ENCODE data around the gene CHERP.
"Not testable (repeated sequence)": the region's sequence is repeated elsewhere in the genome, so short reads cannot be mapped to it uniquely, and the experiment has no call there.

The CHERP gene

GRCh38 chr19:16518483-16519229, 23.6 kb downstream of the CHERP start:
- DNase-seq = no peak

- DNase-seq = no peak
These were observed 24.2 kb downstream of the CHERP start for GRCh38 chr19:16518061-16518460.

GRCh38 chr19:16516923-16517610, 25.2 kb downstream of the CHERP start:
- DNase-seq = no peak

GRCh38 chr19:16516381-16516780, 25.9 kb downstream of the CHERP start:
- no peak for DNase-seq

- DNase-seq = no peak
These were observed 27.7 kb downstream of the CHERP start for GRCh38 chr19:16514383-16515019.

GRCh38 chr19:16512611-16513010, 29.6 kb downstream of the CHERP start:
- not testable (repeated sequence) for DNase-seq

GRCh38 chr19:16509141-16510061, 32.8 kb downstream of the CHERP start:
- DNase-seq = no peak

GRCh38 chr19:16508546-16508945, 33.7 kb downstream of the CHERP start:
- no peak for DNase-seq

- DNase-seq = no peak
These were observed 35.3 kb downstream of the CHERP start for GRCh38 chr19:16506961-16507360.

- DNase-seq = not testable (repeated sequence)
These were observed 36.1 kb downstream of the CHERP start for GRCh38 chr19:16506161-16506560.

GRCh38 chr19:16504271-16504670, 38.0 kb downstream of the CHERP start:
- DNase-seq = no peak

- DNase-seq = no peak
These were observed 44.4 kb downstream of the CHERP start for GRCh38 chr19:16497837-16498236.

GRCh38 chr19:16497042-16497441, 45.2 kb downstream of the CHERP start:
- DNase-seq = peak; percentile 30

GRCh38 chr19:16496613-16496983, 45.6 kb downstream of the CHERP start:
- no peak for DNase-seq

GRCh38 chr19:16495982-16496612, 46.1 kb downstream of the CHERP start, which contains the start of the genes C19orf44 and CALR3:
TSS of gene C19orf44 (plus strand) at chr19:16496394. CDS start at chr19:16500793, 4,399 bp downstream.
TSS of gene CALR3 (minus strand) at chr19:16496167. CDS start at chr19:16496129, 38 bp downstream.
- peak; percentile 100 for DNase-seq

GRCh38 chr19:16486476-16486875, 55.8 kb downstream of the CHERP start:
- DNase-seq = peak; percentile 17

GRCh38 chr19:16482745-16483144, 59.5 kb downstream of the CHERP start:
- no peak for DNase-seq

- DNase-seq = no peak
These were observed 64.9 kb downstream of the CHERP start for GRCh38 chr19:16477311-16477710.

- no peak for DNase-seq
These were observed 65.8 kb downstream of the CHERP start for GRCh38 chr19:16476401-16476800.

- peak; percentile 76 for DNase-seq
These were observed 68.3 kb downstream of the CHERP start for GRCh38 chr19:16473875-16474392.

GRCh38 chr19:16472992-16473391, 69.2 kb downstream of the CHERP start:
- no peak for DNase-seq

GRCh38 chr19:16472559-16472899, 69.7 kb downstream of the CHERP start:
- not testable (repeated sequence) for DNase-seq
